Vagina (tissue), 2 donors: ENCODE measurements around the gene FXYD6. TPM values are rescaled to one million over a fixed set of nuclear protein-coding genes. Genes with fewer than 3 reads are reported as not detected.

Experiments
- DNase-seq, 2 donors: peaks; one replicate each; pipeline ENCODE4 v3.0.0-alpha.2; 2017; ENCODE audit errors: extremely low spot score in 2 of 2
- H3K27ac ChIP-seq: fragments of 200-600 bp; sonication (generic); one replicate; pipeline ENCODE4 v1.5.1; 2019
- H3K27me3 ChIP-seq: fragments of 200-600 bp; sonication (generic); one replicate; pipeline ENCODE4 v1.5.1; 2019
- H3K36me3 ChIP-seq, 2 donors: fragments of 200-600 bp; sonication (generic); one replicate each; pipeline ENCODE4 v1.5.1; 2017 to 2019
- H3K4me1 ChIP-seq: fragments of 200-600 bp; sonication (generic); one replicate; pipeline ENCODE4 v1.5.1; 2019
- H3K4me3 ChIP-seq, 2 donors: fragments of 200-600 bp; sonication (generic); 1 replicate in 1 of 2; 2 replicates in 1 of 2; pipeline ENCODE4 v1.5.1; 2016 to 2019
- H3K9me3 ChIP-seq: fragments of 200-600 bp; sonication (generic); one replicate; pipeline ENCODE4 v1.5.1; 2019
- POLR2A ChIP-seq, 2 donors: fragments of 450-650 bp; IDR thresholded peaks; one replicate each; pipeline ENCODE4 v1.6.1; 2017; ENCODE audit warnings: antibody characterized with exemption in 2 of 2, mild to moderate bottlenecking in 2 of 2, moderate library complexity in 2 of 2
- POLR2AphosphoS5 ChIP-seq, 2 donors: sonication (generic); formaldehyde crosslinking; IDR thresholded peaks; one replicate each; pipeline ENCODE4 v1.9.0; 2017; ENCODE audit warnings: antibody characterized with exemption in 2 of 2, mild to moderate bottlenecking in 2 of 2, low read depth in 1 of 2; ENCODE audit not compliant: insufficient read depth in 1 of 2
- intact Hi-C: fragments of 100-400 bp; cut with DNase I; formaldehyde crosslinking; loops from one replicate; pipeline ENCODE4 v1.15.1; 2023
- total RNA-seq: library from RNA; depleted of rRNA; stranded (reverse); fragments of >200 nt; gene quantifications from one replicate; pipeline ENCODE4 v1.2.3, GENCODE V29; 2016
- TF ChIP-seq, protein P1 (sequence below), 3 experiments: fragments of 450-650 bp in 2 of 3; fragments of 200-600 bp in 1 of 3; sonication (generic) in 1 of 3; IDR thresholded peaks; one replicate each; pipeline ENCODE4 v1.5.1; 2017 to 2019; ENCODE audit warnings: antibody characterized with exemption in 3 of 3, mild to moderate bottlenecking in 2 of 3, moderate library complexity in 2 of 3

Gene FXYD6
- total RNA-seq, 1 donor from 2014 or later = 75.4 TPM

DNA sequence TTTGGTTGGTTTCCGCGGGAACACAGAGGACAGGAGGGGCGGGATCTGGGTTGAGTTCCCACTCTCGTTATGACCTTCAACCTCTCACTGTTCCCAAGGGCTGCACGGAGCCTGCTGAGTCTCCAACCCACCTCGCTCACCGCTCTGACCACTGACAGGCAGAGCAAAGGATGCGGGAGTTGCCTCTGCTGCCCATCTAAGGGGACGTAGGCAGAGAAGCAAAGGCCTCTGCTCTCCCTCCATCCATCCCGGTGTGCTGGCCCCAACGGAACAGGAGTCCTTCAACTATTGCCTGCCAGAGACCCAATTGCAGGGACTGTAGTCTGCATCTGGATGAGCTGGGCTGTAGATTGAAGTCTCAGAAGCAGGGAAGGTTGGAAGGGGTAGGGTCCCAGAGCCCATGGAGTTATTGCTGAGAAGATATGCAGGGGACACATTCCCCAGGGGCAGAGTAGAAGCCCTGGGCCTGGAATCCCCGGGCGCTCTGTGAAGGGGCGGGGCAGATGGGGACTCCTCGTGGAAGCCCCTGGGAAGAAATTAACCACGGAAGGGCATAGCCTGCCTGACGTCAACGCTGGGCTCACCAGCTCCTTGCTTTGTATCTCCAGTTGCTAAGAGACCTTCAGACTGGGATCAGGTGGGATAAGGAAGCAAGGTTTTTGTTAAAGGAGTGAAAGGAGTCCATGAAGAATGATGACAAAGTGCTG lies 39.2 kb downstream of the FXYD6 start:
- no peak overlapping the region for H3K27ac ChIP-seq
- DNase-seq = no peak
- no peaks in the 10 kb centered on the region for H3K27me3 ChIP-seq
- H3K9me3 ChIP-seq = no peaks in the 10 kb centered on the region
- intact Hi-C loops = no loop called here
- H3K4me1 ChIP-seq = no peaks in the 10 kb centered on the region
- H3K4me3 ChIP-seq = no peak overlapping the region
- TF ChIP-seq POLR2A (IDR thresholded peaks at IDR 0.05) (no peak), POLR2AphosphoS5 (IDR thresholded peaks at IDR 0.05; ENCODE audit: insufficient read depth in 1 of 2, low read depth in 1 of 2) (no peak)
- TF ChIP-seq, protein P1, sequence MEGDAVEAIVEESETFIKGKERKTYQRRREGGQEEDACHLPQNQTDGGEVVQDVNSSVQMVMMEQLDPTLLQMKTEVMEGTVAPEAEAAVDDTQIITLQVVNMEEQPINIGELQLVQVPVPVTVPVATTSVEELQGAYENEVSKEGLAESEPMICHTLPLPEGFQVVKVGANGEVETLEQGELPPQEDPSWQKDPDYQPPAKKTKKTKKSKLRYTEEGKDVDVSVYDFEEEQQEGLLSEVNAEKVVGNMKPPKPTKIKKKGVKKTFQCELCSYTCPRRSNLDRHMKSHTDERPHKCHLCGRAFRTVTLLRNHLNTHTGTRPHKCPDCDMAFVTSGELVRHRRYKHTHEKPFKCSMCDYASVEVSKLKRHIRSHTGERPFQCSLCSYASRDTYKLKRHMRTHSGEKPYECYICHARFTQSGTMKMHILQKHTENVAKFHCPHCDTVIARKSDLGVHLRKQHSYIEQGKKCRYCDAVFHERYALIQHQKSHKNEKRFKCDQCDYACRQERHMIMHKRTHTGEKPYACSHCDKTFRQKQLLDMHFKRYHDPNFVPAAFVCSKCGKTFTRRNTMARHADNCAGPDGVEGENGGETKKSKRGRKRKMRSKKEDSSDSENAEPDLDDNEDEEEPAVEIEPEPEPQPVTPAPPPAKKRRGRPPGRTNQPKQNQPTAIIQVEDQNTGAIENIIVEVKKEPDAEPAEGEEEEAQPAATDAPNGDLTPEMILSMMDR (IDR thresholded peaks at IDR 0.05) = no peak
- no peaks in the 10 kb centered on the region for H3K36me3 ChIP-seq

DNA sequence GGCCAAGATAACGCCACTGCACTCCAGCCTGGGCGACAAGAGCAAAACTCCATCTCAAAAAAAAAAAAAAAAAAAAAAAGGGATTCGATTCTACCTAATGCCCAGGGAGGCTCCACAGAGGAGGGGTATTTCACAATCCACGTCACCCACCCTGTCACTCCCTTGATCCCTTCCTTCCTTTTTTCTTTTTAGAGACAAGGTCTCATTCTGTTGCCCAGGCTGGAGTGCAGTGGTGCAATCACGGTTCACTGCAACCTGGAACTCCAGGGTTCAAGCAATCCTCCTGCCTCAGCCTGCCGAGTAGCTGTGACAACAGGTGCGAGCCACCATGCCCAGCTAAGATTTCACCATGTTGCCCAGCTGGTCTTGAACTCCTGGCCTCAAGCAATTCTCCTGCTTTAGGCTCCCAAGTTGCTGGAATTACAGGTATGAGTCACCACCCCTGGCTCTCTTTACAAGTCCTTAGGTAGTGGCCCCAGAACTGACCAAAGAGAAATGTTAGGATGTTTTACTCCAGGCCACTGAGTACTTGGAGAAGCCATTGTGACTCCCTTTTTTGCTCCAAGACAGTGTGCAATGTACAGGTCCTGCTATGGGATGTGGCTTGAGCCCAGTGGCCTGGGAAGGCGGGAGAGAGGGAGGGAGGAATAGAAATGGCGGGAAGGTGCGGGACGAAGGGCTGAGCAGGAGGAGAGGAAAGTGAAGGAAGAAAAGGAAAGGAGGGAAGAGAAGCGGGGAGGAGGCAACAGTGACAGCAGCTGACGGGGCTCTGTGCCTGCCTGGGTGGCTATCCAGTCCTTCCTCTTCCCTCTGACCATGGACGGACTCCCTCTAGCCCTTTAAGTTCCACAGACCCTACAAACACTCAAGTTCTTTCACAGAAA lies 40.1 kb downstream of the FXYD6 start:
- Histone ChIP-seq H3K4me1 (no peaks in the 10 kb centered on the region), H3K27ac (no peak overlapping the region), H3K9me3 (no peaks in the 10 kb centered on the region), H3K27me3 (no peaks in the 10 kb centered on the region), H3K36me3 (no peaks in the 10 kb centered on the region), H3K4me3 (no peak overlapping the region)
- intact Hi-C loops = no loop called here
- TF ChIP-seq POLR2A (IDR thresholded peaks at IDR 0.05) = no peak
- TF ChIP-seq POLR2AphosphoS5 (IDR thresholded peaks at IDR 0.05; ENCODE audit: insufficient read depth in 1 of 2, low read depth in 1 of 2) = no peak
- TF ChIP-seq, protein P1 (IDR thresholded peaks at IDR 0.05) = no peak
- no peak for DNase-seq

DNA sequence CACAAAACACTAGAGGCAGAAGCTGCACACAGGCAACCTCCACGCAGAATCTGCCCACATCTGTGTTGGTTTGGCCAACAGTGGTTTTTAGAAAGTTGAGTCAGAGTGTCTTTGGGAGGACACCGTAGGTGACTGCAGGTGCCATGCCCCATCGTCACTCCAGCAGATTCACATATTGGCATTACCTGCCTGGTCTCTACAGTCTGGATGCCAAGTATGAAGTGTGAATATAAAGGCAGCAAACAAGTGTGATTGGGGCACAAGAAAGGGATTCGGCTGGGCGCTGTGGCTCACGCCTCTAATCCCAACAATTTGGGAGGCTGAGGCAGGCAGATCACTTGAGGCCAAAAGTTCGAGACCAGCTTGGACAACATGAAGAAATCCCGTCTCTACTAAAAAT lies 40.9 kb downstream of the FXYD6 start:
- peaks cover 7% of the 10 kb centered on the region for H3K4me1 ChIP-seq
- TF ChIP-seq POLR2AphosphoS5 (IDR thresholded peaks at IDR 0.05; ENCODE audit: insufficient read depth in 1 of 2, low read depth in 1 of 2) (no peak), POLR2A (IDR thresholded peaks at IDR 0.05) (no peak)
- TF ChIP-seq, protein P1 (IDR thresholded peaks at IDR 0.05) = no peak
- no peak overlapping the region for H3K4me3 ChIP-seq
- no peaks in the 10 kb centered on the region for H3K9me3 ChIP-seq
- H3K36me3 ChIP-seq = no peaks in the 10 kb centered on the region
- no peaks in the 10 kb centered on the region for H3K27me3 ChIP-seq
- DNase-seq = no peak
- intact Hi-C loops = no loop called here
- no peak overlapping the region for H3K27ac ChIP-seq

DNA sequence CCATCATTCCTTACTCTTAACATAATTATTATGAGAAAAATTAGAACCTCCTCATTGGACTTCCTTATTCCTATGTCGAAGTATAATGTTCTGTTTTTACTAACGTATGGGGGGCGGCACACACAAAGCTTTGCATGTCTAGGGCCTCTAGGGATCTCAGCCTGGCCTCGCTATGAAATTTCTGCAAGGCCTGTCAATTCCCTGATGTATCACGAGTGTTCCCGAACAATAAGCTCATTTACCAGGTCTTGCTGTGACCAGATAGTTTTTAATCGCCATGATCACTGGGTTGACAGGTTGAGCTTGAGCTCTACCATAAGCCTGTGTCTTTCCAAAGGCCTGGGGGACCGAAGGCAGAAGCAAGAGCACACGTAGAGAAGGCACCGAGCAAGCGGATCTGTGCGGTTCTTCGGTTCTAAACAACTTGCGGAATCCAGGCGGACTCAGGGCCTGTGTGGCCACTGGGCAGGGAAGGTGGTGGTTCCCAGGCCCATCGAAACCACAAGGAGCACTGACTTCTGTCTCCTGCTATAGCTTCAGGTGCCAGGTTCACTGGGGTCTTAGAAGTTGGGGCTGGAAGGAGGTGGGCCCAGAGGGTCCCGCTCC lies 41.5 kb downstream of the FXYD6 start:
- intact Hi-C loops = no loop called here
- no peaks in the 10 kb centered on the region for H3K27me3 ChIP-seq
- no peak for DNase-seq
- TF ChIP-seq POLR2AphosphoS5 (IDR thresholded peaks at IDR 0.05; ENCODE audit: insufficient read depth in 1 of 2, low read depth in 1 of 2) (no peak), POLR2A (IDR thresholded peaks at IDR 0.05) (no peak)
- TF ChIP-seq, protein P1 (IDR thresholded peaks at IDR 0.05) = no peak
- no peak overlapping the region for H3K4me3 ChIP-seq
- H3K27ac ChIP-seq = no peak overlapping the region
- H3K4me1 ChIP-seq = peaks cover 14% of the 10 kb centered on the region
- no peaks in the 10 kb centered on the region for H3K36me3 ChIP-seq
- no peaks in the 10 kb centered on the region for H3K9me3 ChIP-seq
